ENCODE results near the gene ARFGAP1. TPM values are rescaled to one million over a fixed set of nuclear protein-coding genes. Genes with fewer than 3 reads are reported as not detected.
"Not testable (repeated sequence)": the region's sequence is repeated elsewhere in the genome, so short reads cannot be mapped to it uniquely, and the experiment has no call there.

The ARFGAP1 gene
- total RNA-seq, 1 donor from 2014 or later = 93.8 TPM

DNA sequence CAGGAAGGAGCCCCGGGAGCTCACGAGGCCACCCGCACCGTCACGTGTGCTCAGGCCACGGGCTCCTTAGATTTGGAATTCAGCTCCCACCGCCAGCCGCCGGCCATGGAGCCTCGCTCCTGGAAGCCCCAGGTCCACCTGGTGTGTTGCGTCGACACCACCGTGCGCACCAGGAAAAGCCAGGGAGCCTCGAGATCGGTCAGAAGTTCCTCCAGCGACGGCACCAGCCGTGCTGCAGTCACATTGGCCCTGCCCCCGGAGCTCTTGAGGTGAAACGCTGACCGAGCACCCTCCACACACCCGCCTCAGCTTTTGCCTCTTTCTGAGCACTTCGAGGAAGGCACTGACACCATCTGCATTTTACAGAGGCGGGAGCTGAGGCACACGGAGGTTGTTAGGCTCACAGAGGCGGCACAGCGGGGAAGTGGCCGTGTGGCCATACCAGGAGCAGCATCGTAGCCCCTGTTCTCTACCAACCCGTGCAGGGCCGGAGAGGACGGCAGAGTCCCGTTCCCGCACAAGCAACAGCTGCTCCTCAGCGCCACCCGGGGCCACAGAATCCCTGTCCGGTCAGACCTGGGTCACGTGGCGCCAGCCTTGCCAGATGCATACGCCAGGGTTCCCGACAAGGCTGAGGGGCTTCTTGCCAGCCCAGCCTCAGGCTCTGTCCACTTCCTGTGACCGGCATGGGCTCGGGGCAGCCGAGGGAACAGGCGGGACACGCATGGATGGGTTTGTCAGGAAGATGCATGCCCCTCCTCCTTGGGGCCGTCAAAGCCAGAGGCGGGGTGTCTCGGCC is 25.9 kb upstream of the ARFGAP1 start:
- no peaks in the 10 kb centered on the region for H3K4me1 Mint-ChIP-seq (ENCODE audit: low read depth)
- H3K27ac Mint-ChIP-seq = no peak overlapping the region
- H3K9me3 Mint-ChIP-seq = no peaks in the 10 kb centered on the region
- no peak for DNase-seq (ENCODE audit: low spot score)
- no peaks in the 10 kb centered on the region for H3K36me3 Mint-ChIP-seq (ENCODE audit: low read depth)
- H3K27me3 Mint-ChIP-seq (ENCODE audit: low read depth) = peaks cover 11% of the 10 kb centered on the region
- H3K4me3 Mint-ChIP-seq (ENCODE audit: low read depth) = no peak overlapping the region
- intact Hi-C loops (cut with micrococcal nuclease) = no loop called here

DNA sequence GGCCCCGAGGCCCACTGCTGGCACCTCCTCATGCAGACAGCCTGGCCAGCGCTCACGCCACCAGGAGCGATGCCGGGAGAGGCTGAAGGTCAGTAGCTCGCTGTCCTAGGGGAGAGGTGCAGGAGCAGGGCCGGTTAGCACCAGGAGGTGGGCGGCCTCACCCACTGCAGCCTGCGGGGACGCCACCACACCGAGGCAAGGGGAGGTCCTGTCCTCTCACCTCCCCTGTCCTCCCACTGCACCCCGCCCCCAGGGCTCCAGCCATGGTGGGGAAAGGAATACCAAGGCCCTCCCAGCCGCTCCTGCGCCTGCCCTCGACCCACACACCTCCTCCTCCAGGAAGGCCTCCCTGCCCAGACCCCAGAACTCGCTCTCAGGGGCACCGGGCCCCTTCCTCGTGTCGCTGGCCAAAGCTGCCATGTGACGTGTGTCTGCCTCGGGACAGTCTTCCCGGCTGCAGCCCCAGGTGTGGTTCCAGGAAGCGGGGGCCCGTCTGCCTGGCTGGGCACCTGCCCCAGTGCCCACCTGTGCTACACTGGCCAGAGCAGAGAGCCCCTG is 24.9 kb upstream of the ARFGAP1 start:
- intact Hi-C loops (cut with micrococcal nuclease) = no loop called here
- no peak for DNase-seq (ENCODE audit: low spot score)
- Mint-ChIP-seq H3K9me3 (no peaks in the 10 kb centered on the region), H3K27ac (no peak overlapping the region), H3K36me3 (ENCODE audit: low read depth) (no peaks in the 10 kb centered on the region), H3K27me3 (ENCODE audit: low read depth) (peaks cover 18% of the 10 kb centered on the region), H3K4me1 (ENCODE audit: low read depth) (no peaks in the 10 kb centered on the region), H3K4me3 (ENCODE audit: low read depth) (no peak overlapping the region)

DNA sequence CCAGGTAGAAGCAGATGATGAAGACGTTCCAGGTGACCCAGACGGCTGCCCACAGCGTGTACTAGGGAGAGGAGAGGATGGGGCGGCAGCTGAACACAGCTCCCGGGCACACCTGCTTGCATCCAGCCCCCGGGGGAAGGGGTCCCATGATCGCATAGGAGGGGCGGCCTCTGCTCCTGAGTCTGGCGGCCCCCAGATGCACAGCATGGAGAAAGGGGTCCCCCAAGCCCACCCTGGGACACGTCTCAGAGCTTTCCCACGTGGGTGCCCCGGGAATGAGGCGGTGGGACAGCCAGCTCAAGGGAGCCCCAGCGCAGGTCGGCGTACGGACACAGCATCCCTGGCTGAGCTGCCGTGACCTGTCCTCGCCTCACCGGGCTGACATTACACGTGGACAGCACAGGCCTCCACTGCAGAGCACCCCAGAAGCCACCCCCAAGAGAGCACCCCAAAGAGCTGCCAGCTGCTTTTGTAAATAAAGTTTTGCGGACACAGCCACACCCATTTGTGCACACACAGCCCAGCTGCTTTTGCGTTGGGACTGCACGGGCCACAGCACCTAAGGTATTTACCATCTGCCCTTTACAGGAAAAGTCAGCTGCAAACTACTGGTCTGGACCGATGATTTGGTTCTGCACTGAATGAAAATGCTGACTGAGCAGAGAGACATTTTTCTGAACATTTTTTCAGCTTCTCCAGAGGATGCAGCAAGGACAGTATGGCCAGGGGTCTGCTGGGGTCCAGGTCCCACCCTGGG is 23.6 kb upstream of the ARFGAP1 start:
- DNase-seq (ENCODE audit: low spot score) = no peak
- Mint-ChIP-seq H3K36me3 (ENCODE audit: low read depth) (no peaks in the 10 kb centered on the region), H3K4me3 (ENCODE audit: low read depth) (no peak overlapping the region), H3K27me3 (ENCODE audit: low read depth) (peaks cover 25% of the 10 kb centered on the region), H3K9me3 (no peaks in the 10 kb centered on the region), H3K27ac (no peak overlapping the region), H3K4me1 (ENCODE audit: low read depth) (no peaks in the 10 kb centered on the region)
- intact Hi-C loops (cut with micrococcal nuclease) = no loop called here

- Mint-ChIP-seq H3K9me3 (no peaks in the 10 kb centered on the region), H3K27me3 (ENCODE audit: low read depth) (peaks cover 27% of the 10 kb centered on the region), H3K36me3 (ENCODE audit: low read depth) (no peaks in the 10 kb centered on the region), H3K27ac (no peak overlapping the region), H3K4me1 (ENCODE audit: low read depth) (no peaks in the 10 kb centered on the region), H3K4me3 (ENCODE audit: low read depth) (no peak overlapping the region)
- intact Hi-C loops (cut with micrococcal nuclease) = no loop called here
- no peak for DNase-seq (ENCODE audit: low spot score)
Observed at GRCh38 chr20:63249891-63250290, 22.7 kb upstream of the ARFGAP1 start.

DNA sequence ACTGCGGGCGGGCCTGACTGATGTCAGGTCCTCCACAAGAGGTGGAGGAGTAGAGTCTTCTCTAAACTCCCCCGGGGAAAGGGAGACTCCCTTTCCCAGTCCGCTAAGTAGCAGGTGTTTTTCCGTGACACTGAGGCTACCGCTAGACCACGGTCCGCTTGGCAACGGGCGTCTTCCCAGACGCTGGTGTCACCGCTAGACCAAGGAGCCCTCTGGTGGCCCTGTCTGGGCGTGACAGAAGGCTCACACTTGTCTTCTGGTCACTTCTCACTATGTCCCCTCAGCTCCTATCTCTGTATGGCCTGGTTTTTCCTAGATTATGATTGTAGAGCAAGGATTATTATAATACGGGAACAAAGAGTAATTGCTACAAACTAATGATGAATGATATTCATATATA is 21.3 kb upstream of the ARFGAP1 start:
- H3K9me3 Mint-ChIP-seq; H3K4me3 Mint-ChIP-seq (ENCODE audit: low read depth); H3K4me1 Mint-ChIP-seq (ENCODE audit: low read depth); H3K27ac Mint-ChIP-seq; DNase-seq (ENCODE audit: low spot score); intact Hi-C loops (cut with micrococcal nuclease); H3K36me3 Mint-ChIP-seq (ENCODE audit: low read depth): not testable (repeated sequence)
- peaks cover 38% of the 10 kb centered on the region for H3K27me3 Mint-ChIP-seq (ENCODE audit: low read depth)

GRCh38 chr20:63252284-63252711 is 20.3 kb upstream of the ARFGAP1 start:
- no peak for DNase-seq (ENCODE audit: low spot score)
- no peak overlapping the region for H3K27ac Mint-ChIP-seq
- H3K27me3 Mint-ChIP-seq (ENCODE audit: low read depth) = peaks cover 45% of the 10 kb centered on the region
- no peaks in the 10 kb centered on the region for H3K9me3 Mint-ChIP-seq
- no peak overlapping the region for H3K4me3 Mint-ChIP-seq (ENCODE audit: low read depth)
- intact Hi-C loops (cut with micrococcal nuclease) = no loop called here
- H3K36me3 Mint-ChIP-seq (ENCODE audit: low read depth) = no peaks in the 10 kb centered on the region
- no peaks in the 10 kb centered on the region for H3K4me1 Mint-ChIP-seq (ENCODE audit: low read depth)

DNA sequence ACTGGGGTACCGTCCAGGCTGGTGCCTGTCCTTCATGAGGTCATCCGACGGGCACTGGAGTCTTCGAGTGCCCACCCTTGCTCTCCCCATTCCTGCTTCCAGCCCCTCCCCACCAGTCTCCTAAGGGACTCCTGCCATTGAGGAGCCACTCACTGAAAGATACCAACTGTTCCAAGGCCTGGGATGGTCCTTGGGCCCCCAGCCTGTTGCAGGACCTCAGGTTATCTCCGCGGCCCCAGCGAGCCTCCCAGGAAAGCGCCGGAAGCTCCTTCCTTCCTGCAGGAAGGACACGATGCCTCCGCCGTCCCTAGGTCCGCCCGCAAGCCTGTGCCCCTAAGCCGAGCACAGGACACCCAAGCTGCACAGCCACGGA is 19.6 kb upstream of the ARFGAP1 start:
- H3K4me1 Mint-ChIP-seq (ENCODE audit: low read depth) = no peaks in the 10 kb centered on the region
- no peaks in the 10 kb centered on the region for H3K36me3 Mint-ChIP-seq (ENCODE audit: low read depth)
- no peak for DNase-seq (ENCODE audit: low spot score)
- H3K9me3 Mint-ChIP-seq = no peaks in the 10 kb centered on the region
- intact Hi-C loops (cut with micrococcal nuclease) = no loop called here
- H3K27me3 Mint-ChIP-seq (ENCODE audit: low read depth) = peaks cover 45% of the 10 kb centered on the region
- H3K27ac Mint-ChIP-seq = no peak overlapping the region
- H3K4me3 Mint-ChIP-seq (ENCODE audit: low read depth) = no peak overlapping the region

DNA sequence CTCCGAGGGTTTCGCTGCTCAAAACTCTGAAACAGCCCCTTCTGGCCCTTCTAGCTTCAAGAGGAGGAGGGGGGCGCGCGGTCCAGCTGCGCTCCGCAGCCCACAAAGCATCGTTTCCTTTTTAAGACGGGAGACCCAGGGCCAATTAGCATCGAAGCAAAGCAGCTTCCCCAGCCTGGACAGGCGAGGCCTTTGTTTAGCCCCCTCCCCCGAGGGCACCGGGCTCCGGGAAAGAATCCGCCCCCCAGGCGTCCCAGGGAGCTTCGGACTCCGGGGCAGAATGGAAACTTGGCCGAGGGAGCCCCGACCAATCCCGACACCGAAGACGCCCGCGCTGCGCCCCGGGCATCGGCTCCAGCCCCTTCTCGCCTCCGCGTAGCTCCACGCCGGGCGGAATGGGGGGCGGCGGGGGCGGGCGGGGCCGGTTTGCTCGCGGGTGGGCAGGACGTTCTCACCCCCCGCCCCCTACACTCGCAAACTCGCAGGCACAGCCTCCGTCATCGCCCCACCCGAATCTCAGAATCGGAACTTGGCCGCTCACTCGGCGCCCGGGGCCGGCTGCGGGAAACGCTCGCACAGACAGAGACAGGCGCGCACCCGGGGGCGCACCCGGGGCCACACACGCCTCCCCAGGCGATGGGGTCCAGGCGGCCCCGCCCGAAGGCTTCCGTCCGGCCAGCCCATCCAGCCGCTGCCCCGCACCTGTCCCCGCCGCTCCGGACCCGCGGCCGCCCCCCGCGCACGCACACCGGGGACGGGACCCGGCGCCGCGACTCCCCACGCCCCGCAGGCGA is 19.0 kb upstream of the ARFGAP1 start:
- intact Hi-C loops (cut with micrococcal nuclease) = no loop called here
- DNase-seq (ENCODE audit: low spot score) = no peak
- Mint-ChIP-seq H3K4me3 (ENCODE audit: low read depth) (no peak overlapping the region), H3K36me3 (ENCODE audit: low read depth) (no peaks in the 10 kb centered on the region), H3K27ac (no peak overlapping the region), H3K27me3 (ENCODE audit: low read depth) (peaks cover 41% of the 10 kb centered on the region), H3K9me3 (no peaks in the 10 kb centered on the region), H3K4me1 (ENCODE audit: low read depth) (no peaks in the 10 kb centered on the region)

GRCh38 chr20:63254232-63254605 is 18.4 kb upstream of the ARFGAP1 start, which contains the start of gene NKAIN4:
TSS of gene NKAIN4 (minus strand) at chr20:63254463. CDS start at chr20:63254450, 13 bp downstream.
- Mint-ChIP-seq H3K4me3 (ENCODE audit: low read depth) (no peak within 1 kb of the TSS), H3K9me3 (no peaks in the 10 kb centered on the region)

DNA sequence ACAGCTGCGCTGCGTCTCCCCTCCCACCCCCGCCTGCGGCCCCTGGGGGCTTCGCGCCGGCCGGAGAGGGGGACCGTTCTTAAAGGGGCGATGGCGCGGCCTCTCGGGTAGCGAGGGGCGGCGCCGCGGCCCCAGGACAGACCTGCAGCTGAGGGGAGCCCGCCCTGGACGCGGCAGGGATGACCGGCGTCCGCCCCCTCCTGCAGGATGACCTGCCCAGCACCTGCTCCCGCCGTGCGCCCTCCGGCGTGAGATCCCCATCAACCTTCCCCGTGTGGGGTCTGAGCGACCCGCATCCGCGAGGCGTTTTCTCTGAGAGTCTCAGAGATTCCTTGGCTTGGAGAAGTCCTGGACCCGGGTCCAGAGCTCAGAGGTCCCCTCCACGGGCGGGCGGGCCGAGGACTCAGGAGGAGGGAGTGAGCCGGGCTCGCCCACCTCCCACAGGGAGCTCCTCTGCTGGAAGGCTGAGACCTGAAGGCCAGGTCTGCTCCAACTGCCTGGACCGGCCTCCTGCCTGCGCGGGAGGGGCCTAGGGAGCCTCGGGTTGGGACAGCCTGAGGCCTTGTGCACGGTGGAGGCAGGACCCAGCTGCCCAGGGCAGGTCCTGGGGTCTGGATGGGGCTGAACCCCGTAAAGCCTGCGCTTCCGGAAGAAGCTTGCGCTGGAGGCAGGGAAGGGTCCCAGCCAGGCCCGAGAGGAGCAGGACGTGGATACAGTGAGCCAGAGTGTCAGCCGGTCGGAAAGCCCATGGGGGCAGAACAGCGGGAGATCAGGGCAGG is 17.8 kb upstream of the ARFGAP1 start:
- no peak overlapping the region for H3K27ac Mint-ChIP-seq
- intact Hi-C loops (cut with micrococcal nuclease) = no loop called here
- no peaks in the 10 kb centered on the region for H3K36me3 Mint-ChIP-seq (ENCODE audit: low read depth)
- no peaks in the 10 kb centered on the region for H3K9me3 Mint-ChIP-seq
- no peak for DNase-seq (ENCODE audit: low spot score)
- no peak overlapping the region for H3K4me3 Mint-ChIP-seq (ENCODE audit: low read depth)
- H3K27me3 Mint-ChIP-seq (ENCODE audit: low read depth) = peaks cover 40% of the 10 kb centered on the region
- H3K4me1 Mint-ChIP-seq (ENCODE audit: low read depth) = no peaks in the 10 kb centered on the region

More at GRCh38 chr20:63254232-63254605, 18.4 kb upstream of the ARFGAP1 start, which contains the start of gene NKAIN4:
- no peak within 1 kb of the TSS for H3K27ac Mint-ChIP-seq
- intact Hi-C loops (cut with micrococcal nuclease) = no loop called here
- no peak for DNase-seq (ENCODE audit: low spot score)
- H3K4me1 Mint-ChIP-seq (ENCODE audit: low read depth) = no peaks in the 10 kb centered on the region
- H3K36me3 Mint-ChIP-seq (ENCODE audit: low read depth) = no peaks in the 10 kb centered on the region
- peaks cover 40% of the 10 kb centered on the region for H3K27me3 Mint-ChIP-seq (ENCODE audit: low read depth)

DNA sequence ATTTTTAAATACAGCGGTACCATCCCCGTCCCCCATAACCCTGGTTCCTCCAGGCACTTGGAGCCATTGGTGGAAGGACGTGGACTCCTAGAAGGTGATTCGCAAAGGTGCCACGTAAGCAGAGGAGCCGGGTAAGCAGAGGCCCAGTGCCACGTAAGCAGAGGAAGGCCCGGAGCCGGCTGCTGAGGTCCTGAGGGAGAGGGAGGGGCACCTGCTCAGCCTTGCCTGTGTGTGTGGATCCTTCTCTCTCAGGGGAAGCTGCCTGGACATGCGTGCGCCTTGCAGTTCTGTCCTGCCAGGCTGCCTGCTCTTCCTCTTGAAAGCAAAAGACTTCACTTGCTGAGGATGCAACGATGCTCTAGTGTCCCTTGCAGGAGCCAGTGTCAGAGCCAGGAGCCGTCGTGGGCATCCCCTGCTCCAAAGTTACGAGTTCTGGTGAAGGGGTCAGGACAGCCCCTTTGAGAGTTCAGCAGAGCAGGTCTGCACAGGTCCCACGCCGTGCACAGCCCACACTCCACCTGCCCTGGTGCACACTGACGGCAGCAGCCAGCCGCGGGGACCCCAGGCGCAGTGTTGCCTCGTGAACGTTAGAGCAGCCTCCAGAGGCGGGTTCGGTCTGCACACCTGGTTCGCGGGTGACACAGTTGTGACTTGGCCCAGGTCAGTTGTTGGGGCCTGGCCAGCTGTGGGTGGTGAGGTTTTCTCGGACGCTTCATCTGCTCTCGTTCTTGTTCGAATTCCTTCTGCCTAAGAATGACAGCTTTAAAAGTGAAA is 16.5 kb upstream of the ARFGAP1 start:
- Mint-ChIP-seq H3K4me3 (ENCODE audit: low read depth) (no peak overlapping the region), H3K27ac (no peak overlapping the region), H3K27me3 (ENCODE audit: low read depth) (peaks cover 38% of the 10 kb centered on the region), H3K4me1 (ENCODE audit: low read depth) (no peaks in the 10 kb centered on the region), H3K9me3 (no peaks in the 10 kb centered on the region), H3K36me3 (ENCODE audit: low read depth) (no peaks in the 10 kb centered on the region)
- intact Hi-C loops (cut with micrococcal nuclease) = no loop called here
- no peak for DNase-seq (ENCODE audit: low spot score)
